ENCODE measurements around the gene ATP2A2. TPM values are rescaled to one million over a fixed set of nuclear protein-coding genes. Genes with fewer than 3 reads are reported as not detected.
A peak's percentile ranks its signal among the peaks of the same experiment; 100 is the strongest.

The ATP2A2 gene
- total and polyA plus RNA-seq, 4 donors, result 20.9 to 198 (median 67.6) TPM

DNA sequence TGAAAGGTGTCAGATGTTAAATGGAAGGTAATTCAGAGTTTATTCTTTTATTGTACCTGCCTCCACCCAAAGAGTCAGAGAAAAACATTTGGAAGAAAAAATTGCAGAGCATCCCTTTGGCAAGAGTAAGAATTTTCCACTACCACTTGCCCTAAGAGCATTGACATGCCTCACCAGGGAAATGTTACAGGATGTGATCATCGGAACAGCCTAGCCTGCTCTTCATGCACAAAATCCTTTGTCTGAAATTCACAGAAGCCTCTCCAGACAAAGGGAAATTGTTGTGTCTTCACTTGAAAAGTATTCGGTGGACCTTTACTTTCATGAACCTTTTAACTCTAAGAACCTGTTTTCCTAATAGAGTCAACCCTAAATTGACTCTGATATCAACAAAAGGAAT, 36.9 kb downstream of the ATP2A2 start:
- Histone ChIP-seq H3K4me1 (ENCODE audit: control insufficient read depth in 4 of 4, insufficient read depth in 4 of 4, low read length in 3 of 4) (peaks cover 5 to 26% (median 10%) of the 10 kb centered on the region in 4 donors), H3K27ac (ENCODE audit: low read depth in 1 of 2, low read length in 2 of 2) (no peak overlapping the region)
- DNase-seq (ENCODE audit: low spot score), result no peak

More for the DNA sequence above, 36.9 kb downstream of the ATP2A2 start:
- Histone ChIP-seq H3K27me3 (ENCODE audit: control insufficient read depth in 4 of 4, insufficient read depth in 4 of 4, low read length in 3 of 4) (no peaks in the 10 kb centered on the region), H3K9ac (ENCODE audit: low read depth in 1 of 2, low read length in 2 of 2) (no peak overlapping the region), H3K9me3 (ENCODE audit: control insufficient read depth in 4 of 4, low read length in 3 of 4) (no peaks in the 10 kb centered on the region), H3K4me3 (ENCODE audit: low read depth in 1 of 3, low read length in 3 of 3) (no peak overlapping the region), H3K36me3 (ENCODE audit: control insufficient read depth in 4 of 4, insufficient read depth in 3 of 4, low read depth in 1 of 4, low read length in 3 of 4) (peaks cover 3 to 20% (median 6%) of the 10 kb centered on the region in 4 donors)
- TF ChIP-seq JUND (IDR thresholded peaks at IDR 0.05), result no peak
- no peak for TF ChIP-seq FOXA2 (IDR thresholded peaks at IDR 0.05)
- TF ChIP-seq GABPA (IDR thresholded peaks at IDR 0.05 in 1 of 2, conservative IDR thresholded peaks at IDR 0.05 in 1 of 2), result no peak
- TF ChIP-seq, protein P1, sequence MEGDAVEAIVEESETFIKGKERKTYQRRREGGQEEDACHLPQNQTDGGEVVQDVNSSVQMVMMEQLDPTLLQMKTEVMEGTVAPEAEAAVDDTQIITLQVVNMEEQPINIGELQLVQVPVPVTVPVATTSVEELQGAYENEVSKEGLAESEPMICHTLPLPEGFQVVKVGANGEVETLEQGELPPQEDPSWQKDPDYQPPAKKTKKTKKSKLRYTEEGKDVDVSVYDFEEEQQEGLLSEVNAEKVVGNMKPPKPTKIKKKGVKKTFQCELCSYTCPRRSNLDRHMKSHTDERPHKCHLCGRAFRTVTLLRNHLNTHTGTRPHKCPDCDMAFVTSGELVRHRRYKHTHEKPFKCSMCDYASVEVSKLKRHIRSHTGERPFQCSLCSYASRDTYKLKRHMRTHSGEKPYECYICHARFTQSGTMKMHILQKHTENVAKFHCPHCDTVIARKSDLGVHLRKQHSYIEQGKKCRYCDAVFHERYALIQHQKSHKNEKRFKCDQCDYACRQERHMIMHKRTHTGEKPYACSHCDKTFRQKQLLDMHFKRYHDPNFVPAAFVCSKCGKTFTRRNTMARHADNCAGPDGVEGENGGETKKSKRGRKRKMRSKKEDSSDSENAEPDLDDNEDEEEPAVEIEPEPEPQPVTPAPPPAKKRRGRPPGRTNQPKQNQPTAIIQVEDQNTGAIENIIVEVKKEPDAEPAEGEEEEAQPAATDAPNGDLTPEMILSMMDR (IDR thresholded peaks at IDR 0.05; ENCODE audit: low read depth, low read length, missing input control), result no peak
- no peak for TF ChIP-seq FOXA1 (IDR thresholded peaks at IDR 0.05)
- TF ChIP-seq HNF4G (IDR thresholded peaks at IDR 0.05), result no peak
- peak; percentile 11 to 33 for TF ChIP-seq RXRA (IDR thresholded peaks at IDR 0.05)
- peak in 1 of 2 donors; percentile 13 for TF ChIP-seq RAD21 (IDR thresholded peaks at IDR 0.05)
- TF ChIP-seq, protein P2, sequence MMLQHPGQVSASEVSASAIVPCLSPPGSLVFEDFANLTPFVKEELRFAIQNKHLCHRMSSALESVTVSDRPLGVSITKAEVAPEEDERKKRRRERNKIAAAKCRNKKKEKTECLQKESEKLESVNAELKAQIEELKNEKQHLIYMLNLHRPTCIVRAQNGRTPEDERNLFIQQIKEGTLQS (IDR thresholded peaks at IDR 0.05), result no peak
- no peak for TF ChIP-seq EGR1 (IDR thresholded peaks at IDR 0.05; ENCODE audit: low read depth in 2 of 2)
- no peak for TF ChIP-seq HNF4A (conservative IDR thresholded peaks at IDR 0.05)
- no peak for TF ChIP-seq TAF1 (conservative IDR thresholded peaks at IDR 0.05)
- TF ChIP-seq YY1 (IDR thresholded peaks at IDR 0.05), result no peak
- TF ChIP-seq NR2F2 (IDR thresholded peaks at IDR 0.05), result no peak
- TF ChIP-seq, protein P3, sequence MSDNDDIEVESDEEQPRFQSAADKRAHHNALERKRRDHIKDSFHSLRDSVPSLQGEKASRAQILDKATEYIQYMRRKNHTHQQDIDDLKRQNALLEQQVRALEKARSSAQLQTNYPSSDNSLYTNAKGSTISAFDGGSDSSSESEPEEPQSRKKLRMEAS (IDR thresholded peaks at IDR 0.05), result no peak
- TF ChIP-seq SP1 (IDR thresholded peaks at IDR 0.05), result peak; percentile 18
- TF ChIP-seq, protein P4, sequence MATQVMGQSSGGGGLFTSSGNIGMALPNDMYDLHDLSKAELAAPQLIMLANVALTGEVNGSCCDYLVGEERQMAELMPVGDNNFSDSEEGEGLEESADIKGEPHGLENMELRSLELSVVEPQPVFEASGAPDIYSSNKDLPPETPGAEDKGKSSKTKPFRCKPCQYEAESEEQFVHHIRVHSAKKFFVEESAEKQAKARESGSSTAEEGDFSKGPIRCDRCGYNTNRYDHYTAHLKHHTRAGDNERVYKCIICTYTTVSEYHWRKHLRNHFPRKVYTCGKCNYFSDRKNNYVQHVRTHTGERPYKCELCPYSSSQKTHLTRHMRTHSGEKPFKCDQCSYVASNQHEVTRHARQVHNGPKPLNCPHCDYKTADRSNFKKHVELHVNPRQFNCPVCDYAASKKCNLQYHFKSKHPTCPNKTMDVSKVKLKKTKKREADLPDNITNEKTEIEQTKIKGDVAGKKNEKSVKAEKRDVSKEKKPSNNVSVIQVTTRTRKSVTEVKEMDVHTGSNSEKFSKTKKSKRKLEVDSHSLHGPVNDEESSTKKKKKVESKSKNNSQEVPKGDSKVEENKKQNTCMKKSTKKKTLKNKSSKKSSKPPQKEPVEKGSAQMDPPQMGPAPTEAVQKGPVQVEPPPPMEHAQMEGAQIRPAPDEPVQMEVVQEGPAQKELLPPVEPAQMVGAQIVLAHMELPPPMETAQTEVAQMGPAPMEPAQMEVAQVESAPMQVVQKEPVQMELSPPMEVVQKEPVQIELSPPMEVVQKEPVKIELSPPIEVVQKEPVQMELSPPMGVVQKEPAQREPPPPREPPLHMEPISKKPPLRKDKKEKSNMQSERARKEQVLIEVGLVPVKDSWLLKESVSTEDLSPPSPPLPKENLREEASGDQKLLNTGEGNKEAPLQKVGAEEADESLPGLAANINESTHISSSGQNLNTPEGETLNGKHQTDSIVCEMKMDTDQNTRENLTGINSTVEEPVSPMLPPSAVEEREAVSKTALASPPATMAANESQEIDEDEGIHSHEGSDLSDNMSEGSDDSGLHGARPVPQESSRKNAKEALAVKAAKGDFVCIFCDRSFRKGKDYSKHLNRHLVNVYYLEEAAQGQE (IDR thresholded peaks at IDR 0.05), result no peak
- TF ChIP-seq, protein P5, sequence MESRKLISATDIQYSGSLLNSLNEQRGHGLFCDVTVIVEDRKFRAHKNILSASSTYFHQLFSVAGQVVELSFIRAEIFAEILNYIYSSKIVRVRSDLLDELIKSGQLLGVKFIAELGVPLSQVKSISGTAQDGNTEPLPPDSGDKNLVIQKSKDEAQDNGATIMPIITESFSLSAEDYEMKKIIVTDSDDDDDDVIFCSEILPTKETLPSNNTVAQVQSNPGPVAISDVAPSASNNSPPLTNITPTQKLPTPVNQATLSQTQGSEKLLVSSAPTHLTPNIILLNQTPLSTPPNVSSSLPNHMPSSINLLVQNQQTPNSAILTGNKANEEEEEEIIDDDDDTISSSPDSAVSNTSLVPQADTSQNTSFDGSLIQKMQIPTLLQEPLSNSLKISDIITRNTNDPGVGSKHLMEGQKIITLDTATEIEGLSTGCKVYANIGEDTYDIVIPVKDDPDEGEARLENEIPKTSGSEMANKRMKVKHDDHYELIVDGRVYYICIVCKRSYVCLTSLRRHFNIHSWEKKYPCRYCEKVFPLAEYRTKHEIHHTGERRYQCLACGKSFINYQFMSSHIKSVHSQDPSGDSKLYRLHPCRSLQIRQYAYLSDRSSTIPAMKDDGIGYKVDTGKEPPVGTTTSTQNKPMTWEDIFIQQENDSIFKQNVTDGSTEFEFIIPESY (IDR thresholded peaks at IDR 0.05), result no peak
- 73% methylated on average over 2 of the region's 2 CpGs for WGBS

Data from liver (tissue), 9 donors.